HepG2 (cell line): Measurements from ENCODE around the gene ATG2A. TPM values are rescaled to one million over a fixed set of nuclear protein-coding genes. Genes with fewer than 3 reads are reported as not detected.

Experiments
- DDIT3 ChIP-seq: sonication (generic); formaldehyde crosslinking; IDR thresholded peaks from 2 replicates; pipeline ENCODE4 v1.4.0; 2020; ENCODE audit warnings: mild to moderate bottlenecking, missing genetic modification reagents
- GATAD1 ChIP-seq: IDR thresholded peaks from 2 replicates; pipeline ENCODE4 v1.6.1; 2016; ENCODE audit warnings: missing genetic modification reagents, missing compliant biosample characterization
- MIER3 ChIP-seq: IDR thresholded peaks from 2 replicates; pipeline ENCODE4 v1.6.1; 2016; ENCODE audit warnings: missing compliant biosample characterization, borderline replicate concordance
- MYPOP ChIP-seq: sonication (generic); formaldehyde crosslinking; IDR thresholded peaks from 2 replicates; pipeline ENCODE4 v1.8.1; 2023; ENCODE audit warnings: mild to moderate bottlenecking, moderate library complexity, missing genetic modification reagents
- SETDB1 ChIP-seq: sonication (generic); formaldehyde crosslinking; IDR thresholded peaks from 2 replicates; pipeline ENCODE4 v1.5.1; 2020; ENCODE audit warnings: missing genetic modification reagents, mild to moderate bottlenecking, borderline replicate concordance
- SMAD3 ChIP-seq: sonication (generic); formaldehyde crosslinking; IDR thresholded peaks from 2 replicates; pipeline ENCODE4 v1.4.0; 2020; ENCODE audit warnings: missing genetic modification reagents
- ZBTB39 ChIP-seq: sonication (generic); formaldehyde crosslinking; IDR thresholded peaks from 2 replicates; pipeline ENCODE4 v1.5.0; 2020; ENCODE audit warnings: missing genetic modification reagents
- ZBTB7B ChIP-seq: sonication (generic); formaldehyde crosslinking; IDR thresholded peaks from 2 replicates; pipeline ENCODE4 v1.4.0; 2020; ENCODE audit warnings: missing genetic modification reagents
- ZFYVE20 ChIP-seq: sonication (generic); formaldehyde crosslinking; IDR thresholded peaks from 2 replicates; pipeline ENCODE4 v1.8.0; 2023; ENCODE audit warnings: low read depth, mild to moderate bottlenecking, moderate library complexity, missing genetic modification reagents, borderline replicate concordance
- ZMYM4 ChIP-seq: sonication (generic); formaldehyde crosslinking; IDR thresholded peaks from 2 replicates; pipeline ENCODE4 v1.8.1; 2023; ENCODE audit warnings: mild to moderate bottlenecking, missing genetic modification reagents
- ZUFSP ChIP-seq: sonication (generic); formaldehyde crosslinking; IDR thresholded peaks from 2 replicates; pipeline ENCODE4 v1.9.0; 2021; ENCODE audit warnings: missing genetic modification reagents, mild to moderate bottlenecking, borderline replicate concordance
- polyA plus RNA-seq, 8 experiments: library from polyadenylated mRNA; depleted of rRNA in 3 of 8; stranded (reverse) in 7 of 8; unstranded in 1 of 8; fragments of >200 nt; fragmentation: Illumina TruSeq in 4 of 8; extraction: Trizol in 4 of 8; gene quantifications; 2 replicates each; pipeline versions ENCODE4 v1.2.1 to v1.2.3, GENCODE V29; 2011 to 2016; ENCODE audit warnings: low read depth in 4 of 8, missing spikeins in 1 of 8, mixed read lengths in 1 of 8; ENCODE audit not compliant: insufficient read depth in 1 of 8
- total RNA-seq, 5 experiments: library from RNA; depleted of rRNA; stranded (reverse); fragments of >200 nt; fragmentation: Illumina TruSeq; extraction: Trizol; gene quantifications; 2 replicates each; pipeline ENCODE4 v1.2.3, GENCODE V29; 2016; ENCODE audit warnings: low read depth in 1 of 5

The ATG2A gene
- total and polyA plus RNA-seq, 2 of the 13 experiments (the other 11 are each of a cell fraction or from before 2014, with no cell fraction given) = 6.7 to 8.0 TPM

GRCh38 chr11:64876835-64877341 lies 40.1 kb downstream of the ATG2A start (continued):
- TF ChIP-seq ZUFSP (CRISPR knock-in tag) (no peak), ZBTB39 (CRISPR knock-in tag) (no peak), SMAD3 (CRISPR knock-in tag) (no peak), ZMYM4 (CRISPR knock-in tag) (0 out of 2 replicates have a peak, but pooled peaks have one; percentile 23), SETDB1 (CRISPR knock-in tag) (no peak), DDIT3 (CRISPR knock-in tag) (no peak), MYPOP (no peak; the same call in 1 of the 2 replicates), ZFYVE20 (CRISPR knock-in tag) (no peak), GATAD1 (CRISPR knock-in tag) (no peak), MIER3 (no peak), ZBTB7B (CRISPR knock-in tag) (no peak)
